Tibial nerve (tissue), 4 donors: Measurements from ENCODE around the gene PRKCB. TPM values are rescaled to one million over a fixed set of nuclear protein-coding genes. Genes with fewer than 3 reads are reported as not detected.

ENCODE experiments used
- DNase-seq, 2 donors: peaks; one replicate each; pipeline ENCODE4 v3.0.0-alpha.2; 2019; ENCODE audit warnings: low spot score in 2 of 2
- H3K27ac ChIP-seq, 4 donors: fragments of 200-600 bp; sonication (generic) in 3 of 4; one replicate each; pipeline ENCODE4 v1.5.1; 2017 to 2019; ENCODE audit warnings: mild to moderate bottlenecking in 1 of 4
- H3K27me3 ChIP-seq, 2 donors: fragments of 200-600 bp; sonication (generic) in 1 of 2; one replicate each; pipeline versions ENCODE4 v1.5.1 to v1.6.0; 2017 to 2019
- H3K36me3 ChIP-seq, 3 donors: fragments of 200-600 bp; sonication (generic); one replicate each; pipeline ENCODE4 v1.5.1; 2018 to 2019
- H3K4me1 ChIP-seq, 4 donors: fragments of 200-600 bp; sonication (generic) in 3 of 4; one replicate each; pipeline ENCODE4 v1.5.1; 2017 to 2019
- H3K4me3 ChIP-seq, 4 donors: fragments of 200-600 bp; sonication (generic) in 3 of 4; one replicate each; pipeline ENCODE4 v1.5.1; 2017 to 2019; ENCODE audit warnings: mild to moderate bottlenecking in 1 of 4, moderate library complexity in 1 of 4
- H3K9me3 ChIP-seq, 4 donors: fragments of 200-600 bp; sonication (generic) in 3 of 4; one replicate each; pipeline ENCODE4 v1.5.1; 2017 to 2019
- EP300 ChIP-seq, 2 donors: sonication (generic); formaldehyde crosslinking; IDR thresholded peaks; one replicate each; pipeline ENCODE4 v1.6.1; 2017; ENCODE audit warnings: antibody characterized with exemption in 2 of 2, mild to moderate bottlenecking in 1 of 2
- POLR2A ChIP-seq, 2 donors: fragments of 450-650 bp; IDR thresholded peaks; one replicate each; pipeline ENCODE4 v1.6.1; 2017; ENCODE audit warnings: antibody characterized with exemption in 2 of 2, mild to moderate bottlenecking in 2 of 2, moderate library complexity in 2 of 2
- WGBS, 2 donors: methylation state at CpG; one replicate each; pipeline ENCODE4 v1.1.5; 2018; 5-methylcytosine and 5-hydroxymethylcytosine counted together
- total RNA-seq, 4 donors: library from RNA; depleted of rRNA; stranded (reverse); fragments of >200 nt; gene quantifications; one replicate each; pipeline ENCODE4 v1.1.0, GENCODE V29; 2016
- TF ChIP-seq, protein P1 (sequence below), 5 experiments: fragments of 200-600 bp in 3 of 5; fragments of 450-650 bp in 2 of 5; sonication (generic) in 3 of 5; IDR thresholded peaks; one replicate each; pipeline ENCODE4 v1.5.1; 2016 to 2019; ENCODE audit warnings: antibody characterized with exemption in 5 of 5, mild to moderate bottlenecking in 3 of 5, moderate library complexity in 2 of 5

Gene PRKCB
- total RNA-seq, 4 donors from 2014 or later, result 2.7 to 6.9 (median 4.3) TPM

DNA sequence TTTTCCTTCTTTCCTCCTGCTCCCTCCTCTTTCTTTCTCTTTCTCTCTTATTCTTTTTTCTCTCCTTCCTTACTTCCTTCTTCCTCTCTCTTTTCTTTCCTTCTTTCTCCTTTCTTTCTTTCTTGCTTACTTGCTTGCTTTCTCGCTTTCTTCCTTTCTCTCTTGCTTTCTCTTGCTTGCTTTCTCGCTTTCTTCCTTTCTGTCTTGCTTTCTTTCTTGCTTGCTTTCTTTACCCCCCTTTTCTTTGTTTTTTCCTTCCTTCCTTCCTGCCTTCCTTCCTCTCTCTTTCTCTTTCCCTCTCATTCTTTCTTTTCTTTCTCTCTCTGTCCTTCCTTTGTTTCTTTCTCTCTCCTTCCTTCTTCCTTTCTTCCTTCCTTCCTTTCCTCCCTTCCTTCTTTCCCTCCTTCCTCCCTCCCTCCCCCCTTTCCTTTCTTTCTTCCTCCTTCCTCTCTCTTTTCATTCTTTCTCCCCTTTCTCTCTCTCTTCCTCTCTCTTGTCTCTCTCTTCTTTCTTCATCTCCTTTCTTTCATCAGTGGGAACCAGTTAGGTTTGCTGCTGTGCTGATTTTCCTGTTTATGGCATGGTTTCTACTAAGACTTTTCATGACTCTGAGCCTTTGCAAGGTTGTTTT, 277.4 kb downstream of the PRKCB start:
- DNase-seq, result no peak
- Histone ChIP-seq H3K27me3 (no peaks in the 10 kb centered on the region), H3K4me1 (peaks cover 0 to 9% (median 0%) of the 10 kb centered on the region in 4 donors), H3K9me3 (no peaks in the 10 kb centered on the region), H3K36me3 (no peaks in the 10 kb centered on the region), H3K27ac (no peak overlapping the region), H3K4me3 (no peak overlapping the region)
- WGBS, 2 donors, result 93 to 94% methylated on average over 2 of the region's 2 CpGs
- TF ChIP-seq EP300 (IDR thresholded peaks at IDR 0.05), result no peak
- no peak for TF ChIP-seq POLR2A (IDR thresholded peaks at IDR 0.05)
- TF ChIP-seq, protein P1, sequence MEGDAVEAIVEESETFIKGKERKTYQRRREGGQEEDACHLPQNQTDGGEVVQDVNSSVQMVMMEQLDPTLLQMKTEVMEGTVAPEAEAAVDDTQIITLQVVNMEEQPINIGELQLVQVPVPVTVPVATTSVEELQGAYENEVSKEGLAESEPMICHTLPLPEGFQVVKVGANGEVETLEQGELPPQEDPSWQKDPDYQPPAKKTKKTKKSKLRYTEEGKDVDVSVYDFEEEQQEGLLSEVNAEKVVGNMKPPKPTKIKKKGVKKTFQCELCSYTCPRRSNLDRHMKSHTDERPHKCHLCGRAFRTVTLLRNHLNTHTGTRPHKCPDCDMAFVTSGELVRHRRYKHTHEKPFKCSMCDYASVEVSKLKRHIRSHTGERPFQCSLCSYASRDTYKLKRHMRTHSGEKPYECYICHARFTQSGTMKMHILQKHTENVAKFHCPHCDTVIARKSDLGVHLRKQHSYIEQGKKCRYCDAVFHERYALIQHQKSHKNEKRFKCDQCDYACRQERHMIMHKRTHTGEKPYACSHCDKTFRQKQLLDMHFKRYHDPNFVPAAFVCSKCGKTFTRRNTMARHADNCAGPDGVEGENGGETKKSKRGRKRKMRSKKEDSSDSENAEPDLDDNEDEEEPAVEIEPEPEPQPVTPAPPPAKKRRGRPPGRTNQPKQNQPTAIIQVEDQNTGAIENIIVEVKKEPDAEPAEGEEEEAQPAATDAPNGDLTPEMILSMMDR (IDR thresholded peaks at IDR 0.05), result no peak

DNA sequence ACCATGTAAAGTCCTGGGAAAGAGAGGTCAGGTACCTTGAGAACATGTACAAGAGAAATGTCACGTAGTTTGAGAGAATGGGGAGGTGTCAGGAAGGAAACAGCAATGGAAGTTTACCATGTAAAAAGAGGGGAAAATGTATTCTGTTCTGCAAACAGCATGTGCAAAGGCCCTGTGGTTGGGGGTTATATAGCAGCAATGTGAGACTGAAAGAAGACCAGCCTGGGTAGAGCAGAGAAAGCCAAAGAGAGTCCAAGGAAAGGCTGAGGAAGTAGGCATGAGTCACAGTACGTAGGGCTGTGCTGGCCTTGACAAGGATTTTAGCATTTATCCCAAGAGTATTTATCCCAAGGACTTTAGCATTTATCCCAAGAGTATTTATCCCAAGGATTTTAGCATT, 279.1 kb downstream of the PRKCB start:
- Histone ChIP-seq H3K4me1 (peaks cover 0 to 14% (median 0%) of the 10 kb centered on the region in 4 donors), H3K9me3 (no peaks in the 10 kb centered on the region), H3K27ac (no peak overlapping the region), H3K27me3 (no peaks in the 10 kb centered on the region), H3K4me3 (no peak overlapping the region), H3K36me3 (no peaks in the 10 kb centered on the region)
- DNase-seq, result no peak
- WGBS, 2 donors, result 82 to 86% methylated on average over 2 of the region's 2 CpGs
- no peak for TF ChIP-seq EP300 (IDR thresholded peaks at IDR 0.05)
- TF ChIP-seq, protein P1 (IDR thresholded peaks at IDR 0.05), result no peak

DNA sequence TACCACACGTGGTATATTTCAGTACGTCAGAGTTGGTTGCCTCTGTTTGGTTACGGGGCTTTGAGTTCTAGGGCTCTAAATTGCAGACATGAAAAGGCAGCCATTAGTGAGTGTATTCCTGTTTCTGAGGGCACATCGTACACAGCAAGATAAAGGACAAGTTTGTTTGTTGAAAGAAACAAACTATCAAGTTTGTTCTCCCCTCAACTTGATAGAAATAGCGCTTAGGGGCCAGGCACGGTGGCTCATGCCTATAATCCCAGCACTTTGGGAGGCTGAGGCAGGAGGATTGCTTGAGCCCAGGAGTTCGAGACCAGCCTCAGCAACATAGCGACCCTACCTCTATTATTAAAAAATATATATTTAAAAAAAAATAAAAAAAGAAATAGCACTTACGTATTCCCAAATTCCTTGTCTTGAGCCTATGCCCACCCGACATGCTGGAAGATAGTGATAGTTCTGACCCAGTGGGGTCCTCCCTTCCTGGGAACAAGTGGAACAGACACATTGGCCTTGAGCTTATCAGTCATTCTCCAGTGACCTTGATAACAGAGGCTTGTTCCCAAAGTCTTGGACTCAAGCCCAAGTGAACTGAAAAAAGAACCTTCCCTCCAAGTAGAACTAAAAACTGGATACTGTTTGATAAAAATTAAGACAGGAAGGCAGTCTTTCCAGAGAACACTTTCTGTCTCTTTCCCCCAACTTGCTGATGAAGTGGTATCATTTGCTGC, 280.4 kb downstream of the PRKCB start:
- no peaks in the 10 kb centered on the region for H3K27me3 ChIP-seq
- no peak for DNase-seq
- peaks cover 0 to 14% (median 0%) of the 10 kb centered on the region in 4 donors for H3K4me1 ChIP-seq
- peak overlapping the region in 1 of 4 donors; percentile 34 for H3K27ac ChIP-seq
- no peak overlapping the region for H3K4me3 ChIP-seq
- WGBS, 2 donors, result 71 to 75% methylated on average over 10 of the region's 10 CpGs
- TF ChIP-seq, protein P1 (IDR thresholded peaks at IDR 0.05), result no peak
- no peaks in the 10 kb centered on the region for H3K36me3 ChIP-seq
- no peaks in the 10 kb centered on the region for H3K9me3 ChIP-seq

DNA sequence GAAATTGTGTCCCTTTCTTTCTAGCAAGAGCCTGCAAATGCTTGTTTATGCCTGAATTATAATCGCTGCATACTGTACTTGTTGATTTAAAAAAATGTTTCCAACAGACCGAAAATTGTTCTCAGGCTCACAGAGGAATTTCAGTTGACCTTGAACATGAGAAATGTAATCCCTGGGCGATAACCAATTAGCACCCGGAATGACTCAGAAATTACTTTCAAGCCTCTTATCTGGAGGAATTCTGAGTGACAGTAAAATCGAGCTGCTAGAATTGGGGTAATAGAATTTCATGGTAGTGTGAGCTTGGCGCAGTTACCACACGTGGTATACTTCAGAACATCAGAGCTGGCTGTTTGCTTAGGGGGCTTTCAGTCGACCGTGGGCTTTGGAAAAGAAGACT, 281.2 kb downstream of the PRKCB start:
- WGBS, 2 donors, result 43 to 46% methylated on average over 9 of the region's 9 CpGs
- TF ChIP-seq POLR2A (IDR thresholded peaks at IDR 0.05) (no peak), EP300 (IDR thresholded peaks at IDR 0.05) (no peak)
- TF ChIP-seq, protein P1 (IDR thresholded peaks at IDR 0.05), result no peak

DNA sequence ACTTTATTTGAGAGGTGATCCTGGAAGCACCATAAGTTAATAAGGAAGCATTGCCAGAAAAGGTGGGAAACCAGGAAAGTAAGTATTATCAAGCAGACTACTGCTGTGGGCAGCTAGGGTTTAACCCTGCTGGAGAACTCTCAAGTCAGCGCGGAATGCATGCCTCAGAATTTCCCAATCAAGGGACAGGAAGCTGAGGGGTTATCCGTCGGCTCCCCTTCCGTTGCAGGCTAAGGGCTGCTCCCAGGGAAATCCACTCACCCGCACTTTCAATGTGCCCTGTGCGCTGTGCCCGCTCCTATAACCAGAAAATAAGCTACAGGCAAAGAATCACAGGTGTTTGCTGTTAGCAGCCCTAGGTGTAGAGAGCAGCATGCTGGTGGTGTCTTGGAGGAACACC, 281.9 kb downstream of the PRKCB start:
- H3K36me3 ChIP-seq, result no peaks in the 10 kb centered on the region
- TF ChIP-seq POLR2A (IDR thresholded peaks at IDR 0.05) (no peak), EP300 (IDR thresholded peaks at IDR 0.05) (no peak)
- TF ChIP-seq, protein P1 (IDR thresholded peaks at IDR 0.05), result no peak
- DNase-seq, result no peak
- H3K27ac ChIP-seq, result no peak overlapping the region
- H3K9me3 ChIP-seq, result no peaks in the 10 kb centered on the region
- no peak overlapping the region for H3K4me3 ChIP-seq
- H3K27me3 ChIP-seq, result no peaks in the 10 kb centered on the region
- WGBS, 2 donors, result 44 to 65% methylated on average over 8 of the region's 8 CpGs
- peaks cover 0 to 14% (median 0%) of the 10 kb centered on the region in 4 donors for H3K4me1 ChIP-seq

More for the DNA sequence above, 281.2 kb downstream of the PRKCB start:
- Histone ChIP-seq H3K27ac (peak overlapping the region in 1 of 4 donors; percentile 34), H3K4me3 (no peak overlapping the region), H3K4me1 (peaks cover 0 to 14% (median 0%) of the 10 kb centered on the region in 4 donors), H3K27me3 (no peaks in the 10 kb centered on the region), H3K36me3 (no peaks in the 10 kb centered on the region), H3K9me3 (no peaks in the 10 kb centered on the region)
- no peak for DNase-seq
